B cell (primary cell): ENCODE measurements around the gene PROM1. TPM values are rescaled to one million over a fixed set of nuclear protein-coding genes. Genes with fewer than 3 reads are reported as not detected.

Experiments
- ATAC-seq: fragments of 200-7000 bp; cut with Tn5 transposase; one replicate; pipeline ENCODE4 v1.10.0; 2021; ENCODE audit warnings: low read depth, mild to moderate bottlenecking, moderate number of reproducible peaks, moderate library complexity
- CTCF ChIA-PET: fragments of 350-600 bp; sonication (Branson Sonifier 250); formaldehyde crosslinking; loops from one replicate; lab custom pipeline; 2021; ENCODE audit warnings: antibody characterized with exemption, inconsistent platforms; lab: Charles Lee
- POLR2A ChIA-PET: fragments of 350-600 bp; sonication (Branson Sonifier 250); formaldehyde crosslinking; loops from one replicate; lab custom pipeline; 2021; ENCODE audit warnings: antibody characterized with exemption; lab: Charles Lee
- DNase-seq: peaks from one replicate; pipeline ENCODE4 v3.0.0; 2013
- H2AFZ ChIP-seq: 2 replicates; pipeline ENCODE4 v1.6.1; 2012; ENCODE audit warnings: mild to moderate bottlenecking, low read depth, low read length; ENCODE audit not compliant: insufficient read depth, poor library complexity, severe bottlenecking
- H3K27ac ChIP-seq, 2 donors: 1 replicate in 1 of 2; 2 replicates in 1 of 2; pipeline ENCODE4 v1.5.1; 2012 to 2013; ENCODE audit warnings: low read length in 2 of 2, mild to moderate bottlenecking in 2 of 2, moderate library complexity in 1 of 2
- H3K27me3 ChIP-seq, 4 experiments: fragments of 200-600 bp in 1 of 4; sonication (generic) in 1 of 4; replicated peaks in 1 of 4; 1 replicate in 2 of 4; 2 replicates in 2 of 4; pipeline versions ENCODE4 v1.6.1 to v1.7.0; 2013 to 2016; ENCODE audit warnings: low read length in 3 of 4, mild to moderate bottlenecking in 2 of 4, mixed read lengths in 1 of 4, moderate library complexity in 1 of 4; ENCODE audit not compliant: insufficient read depth in 4 of 4, control insufficient read depth in 3 of 4; ENCODE audit errors: control extremely low read depth in 1 of 4
- H3K36me3 ChIP-seq, 2 experiments: replicated peaks in 1 of 2; 1 replicate in 1 of 2; 2 replicates in 1 of 2; pipeline versions ENCODE4 v1.6.1 to v1.7.1; 2013; ENCODE audit warnings: low read length in 1 of 2; ENCODE audit not compliant: insufficient read depth in 2 of 2, control insufficient read depth in 1 of 2; ENCODE audit errors: control extremely low read depth in 1 of 2, extremely low read depth in 1 of 2
- H3K4me1 ChIP-seq, 2 donors: fragments of 200-600 bp in 1 of 2; sonication (generic) in 1 of 2; 1 replicate in 1 of 2; 2 replicates in 1 of 2; pipeline versions ENCODE4 v1.5.1 to v1.6.1; 2013 to 2017; ENCODE audit warnings: low read length in 2 of 2; ENCODE audit not compliant: control insufficient read depth in 2 of 2, insufficient read depth in 2 of 2
- H3K4me2 ChIP-seq: replicated peaks from 2 replicates; pipeline ENCODE3; 2012; ENCODE audit warnings: mild to moderate bottlenecking, low read depth, low read length; ENCODE audit not compliant: poor library complexity, severe bottlenecking
- H3K4me3 ChIP-seq, 5 experiments: fragments of 200-600 bp in 1 of 5; sonication (generic) in 1 of 5; 1 replicate in 3 of 5; 2 replicates in 2 of 5; pipeline versions ENCODE4 v1.5.1 to v1.7.0; 2011 to 2016; ENCODE audit warnings: low read length in 4 of 5, mild to moderate bottlenecking in 4 of 5, low read depth in 2 of 5, control low read depth in 1 of 5, moderate library complexity in 1 of 5; ENCODE audit not compliant: insufficient read depth in 1 of 5; ENCODE audit errors: control extremely low read depth in 1 of 5, extremely low read depth in 1 of 5
- H3K79me2 ChIP-seq: fragments of 200-600 bp; sonication (generic); one replicate; pipeline ENCODE4 v1.6.0; 2016; ENCODE audit warnings: low read length; ENCODE audit not compliant: control insufficient read depth, insufficient read depth
- H3K9ac ChIP-seq: fragments of 200-600 bp; sonication (generic); 2 replicates; pipeline ENCODE4 v1.6.1; 2017; ENCODE audit warnings: mild to moderate bottlenecking, low read length, moderate library complexity
- H3K9me3 ChIP-seq, 3 donors: one replicate each; pipeline versions ENCODE4 v1.6.1 to v1.7.1; 2013; ENCODE audit warnings: low read length in 2 of 3; ENCODE audit not compliant: control insufficient read depth in 2 of 3, insufficient read depth in 1 of 3; ENCODE audit errors: control extremely low read depth in 1 of 3
- H4K20me1 ChIP-seq: 2 replicates; pipeline ENCODE4 v1.6.0; 2012; ENCODE audit warnings: mild to moderate bottlenecking, low read length; ENCODE audit not compliant: insufficient read depth, control insufficient read depth, poor library complexity, severe bottlenecking
- H3K27ac Mint-ChIP-seq: one replicate; pipeline ENCODE4 v1.8.0; 2021; ENCODE audit warnings: mixed read lengths
- H3K27me3 Mint-ChIP-seq: one replicate; pipeline ENCODE4 v1.8.0; 2021; ENCODE audit warnings: mixed read lengths
- H3K4me1 Mint-ChIP-seq: one replicate; pipeline ENCODE4 v1.8.0; 2021; ENCODE audit warnings: mixed read lengths
- H3K4me3 Mint-ChIP-seq: one replicate; pipeline ENCODE4 v1.8.0; 2021; ENCODE audit warnings: mixed read lengths
- H3K9me3 Mint-ChIP-seq: one replicate; pipeline ENCODE4 v1.8.0; 2022; ENCODE audit warnings: mixed read lengths; ENCODE audit not compliant: insufficient read depth
- CTCF ChIP-seq: fragments of 200-600 bp; IDR thresholded peaks from one replicate; pipeline ENCODE4 v1.8.0; 2022; ENCODE audit warnings: antibody characterized with exemption, mild to moderate bottlenecking
- EZH2 ChIP-seq: IDR thresholded peaks from 2 replicates; pipeline ENCODE4 v1.6.1; 2012; ENCODE audit warnings: borderline replicate concordance, low read depth, mild to moderate bottlenecking, moderate library complexity, low read length; ENCODE audit not compliant: insufficient read depth, poor library complexity, severe bottlenecking
- WGBS: methylation state at CpG from one replicate; pipeline ENCODE4 v1.1.5; 2013; ENCODE audit warnings: missing lambda C conversion rate; ENCODE audit not compliant: insufficient coverage; 5-methylcytosine and 5-hydroxymethylcytosine counted together
- intact Hi-C: fragments of 100-400 bp; cut with micrococcal nuclease; formaldehyde crosslinking; loops from one replicate; pipeline ENCODE4 v1.10.0; 2022
- polyA plus RNA-seq: library from polyadenylated mRNA; depleted of rRNA; stranded (reverse); fragments of >200 nt; gene quantifications from 2 replicates; pipeline ENCODE4 v1.2.3, GENCODE V29; 2012
- total RNA-seq, 2 donors: library from RNA; stranded (reverse); fragments of 120-200 nt in 1 of 2; gene quantifications; 1 replicate in 1 of 2; 2 replicates in 1 of 2; pipeline versions ENCODE4 v1.2.3 to v1.2.4, GENCODE V29; 2013 to 2022

The PROM1 gene
- total and polyA plus RNA-seq, 2 donors (not counting 1 experiment from before 2014, with no cell fraction given), result 0.04 TPM; not detected in 1

GRCh38 chr4:16062601-16063000 lies 21.2 kb downstream of the PROM1 start:
- intact Hi-C loops, result no loop called here
- no peaks in the 10 kb centered on the region for H3K79me2 ChIP-seq
- DNase-seq (no peak), ATAC-seq (no peak)
- no peak overlapping the region for H3K4me3 Mint-ChIP-seq
- POLR2A ChIA-PET, result no interaction called here
- H3K27me3 ChIP-seq, result peaks cover 0 to 3% (median 0%) of the 10 kb centered on the region in 4 experiments
- no peak overlapping the region for H3K27ac ChIP-seq
- H2AFZ ChIP-seq, result no peak overlapping the region
- H3K9me3 Mint-ChIP-seq, result no peaks in the 10 kb centered on the region
- no peak overlapping the region for H3K4me3 ChIP-seq
- H3K9ac ChIP-seq, result no peak overlapping the region
- no peak overlapping the region for H3K27ac Mint-ChIP-seq
- no CpG with 5 or more reads among the region's 2 CpGs for whole genome bisulfite sequencing
- CTCF ChIA-PET, result no interaction called here
- H3K4me2 ChIP-seq, result no peak overlapping the region
- TF ChIP-seq CTCF, result no peak
- no peak for TF ChIP-seq EZH2
- H4K20me1 ChIP-seq, result no peaks in the 10 kb centered on the region
- H3K36me3 ChIP-seq, result no peaks in the 10 kb centered on the region
- no peaks in the 10 kb centered on the region for H3K4me1 Mint-ChIP-seq
- peaks cover 18% of the 10 kb centered on the region for H3K27me3 Mint-ChIP-seq
- H3K4me1 ChIP-seq, result no peaks in the 10 kb centered on the region
- no peaks in the 10 kb centered on the region for H3K9me3 ChIP-seq

- Mint-ChIP-seq H3K4me1 (peaks cover 13% of the 10 kb centered on the region), H3K9me3 (no peaks in the 10 kb centered on the region), H3K27ac (no peak overlapping the region), H3K4me3 (no peak overlapping the region), H3K27me3 (peaks cover 44% of the 10 kb centered on the region)
- CTCF ChIA-PET, result no interaction called here
- WGBS, result 41% methylated on average over 6 of the region's 11 CpGs
- Histone ChIP-seq H3K9ac (no peak overlapping the region), H4K20me1 (no peaks in the 10 kb centered on the region), H3K4me2 (no peak overlapping the region), H3K79me2 (no peaks in the 10 kb centered on the region), H3K27ac (no peak overlapping the region), H3K27me3 (peaks cover 0 to 17% (median 3%) of the 10 kb centered on the region in 4 experiments), H3K36me3 (no peaks in the 10 kb centered on the region), H3K9me3 (no peaks in the 10 kb centered on the region), H3K4me1 (peaks cover 8 to 9% of the 10 kb centered on the region in 2 donors), H2AFZ (no peak overlapping the region), H3K4me3 (no peak overlapping the region)
- intact Hi-C loops, result no loop called here
- TF ChIP-seq CTCF, result no peak
- TF ChIP-seq EZH2, result no peak
- no peak for DNase-seq
- POLR2A ChIA-PET, result no interaction called here
- ATAC-seq, result no peak
These were observed 27.0 kb downstream of the PROM1 start for GRCh38 chr4:16056681-16057385.
